Measurements from ENCODE around the gene XPC.

XPC gene

GRCh38 chr3:14143271-14144225, 34.9 kb downstream of the XPC start:
- H3K79me2 ChIP-seq (ENCODE audit: insufficient read depth, low read length): no peaks in the 10 kb centered on the region
- H3K27ac ChIP-seq (ENCODE audit: low read length): no peak overlapping the region
- ATAC-seq (ENCODE audit: insufficient read depth, low read depth) (no peak), DNase-seq (no peak)
- H2AFZ ChIP-seq (ENCODE audit: low read depth, low read length): no peak overlapping the region
- H3K4me3 ChIP-seq (ENCODE audit: low read depth in 1 of 2, low read length in 2 of 2): no peak overlapping the region
- H3K4me2 ChIP-seq (ENCODE audit: insufficient read depth, low read length): no peak overlapping the region
- H3K9ac ChIP-seq (ENCODE audit: low read depth, low read length): no peak overlapping the region
- H3K36me3 ChIP-seq (ENCODE audit: insufficient read depth, low read length): peaks cover 77% of the 10 kb centered on the region
- H4K20me1 ChIP-seq (ENCODE audit: insufficient read depth, low read length): peaks cover 7% of the 10 kb centered on the region
- H3K27me3 ChIP-seq (ENCODE audit: insufficient read depth, low read length, poor library complexity): no peaks in the 10 kb centered on the region
- TF ChIP-seq EZH2 (IDR thresholded peaks at IDR 0.05; ENCODE audit: borderline replicate concordance, low read depth, low read length, severe bottlenecking) (no peak), CTCF (IDR thresholded peaks at IDR 0.05; ENCODE audit: borderline replicate concordance, extremely low read depth, low read length, poor library complexity, severe bottlenecking) (no peak)
- H3K9me3 ChIP-seq (ENCODE audit: insufficient read depth, low read length, severe bottlenecking): no peaks in the 10 kb centered on the region
- H3K4me1 ChIP-seq (ENCODE audit: insufficient read depth, low read length): peaks cover 3% of the 10 kb centered on the region; the same call in 1 of the 2 replicates

GRCh38 chr3:14142567-14143270, 35.7 kb downstream of the XPC start:
- Histone ChIP-seq H3K36me3 (ENCODE audit: insufficient read depth, low read length) (peaks cover 77% of the 10 kb centered on the region), H3K27me3 (ENCODE audit: insufficient read depth, low read length, poor library complexity) (no peaks in the 10 kb centered on the region), H3K9me3 (ENCODE audit: insufficient read depth, low read length, severe bottlenecking) (no peaks in the 10 kb centered on the region), H3K4me1 (ENCODE audit: insufficient read depth, low read length) (peaks cover 3% of the 10 kb centered on the region; the same call in 1 of the 2 replicates), H3K4me2 (ENCODE audit: insufficient read depth, low read length) (no peak overlapping the region), H2AFZ (ENCODE audit: low read depth, low read length) (no peak overlapping the region), H3K9ac (ENCODE audit: low read depth, low read length) (no peak overlapping the region), H3K27ac (ENCODE audit: low read length) (no peak overlapping the region), H3K4me3 (ENCODE audit: low read depth in 1 of 2, low read length in 2 of 2) (no peak overlapping the region), H4K20me1 (ENCODE audit: insufficient read depth, low read length) (peaks cover 7% of the 10 kb centered on the region; the same call in 1 of the 2 replicates), H3K79me2 (ENCODE audit: insufficient read depth, low read length) (no peaks in the 10 kb centered on the region)
- ATAC-seq (ENCODE audit: insufficient read depth, low read depth) (no peak), DNase-seq (no peak)
- no peak for TF ChIP-seq CTCF (IDR thresholded peaks at IDR 0.05; ENCODE audit: borderline replicate concordance, extremely low read depth, low read length, poor library complexity, severe bottlenecking)
- no peak for TF ChIP-seq EZH2 (IDR thresholded peaks at IDR 0.05; ENCODE audit: borderline replicate concordance, low read depth, low read length, severe bottlenecking)

- H3K4me3 ChIP-seq (ENCODE audit: low read depth in 1 of 2, low read length in 2 of 2): no peak overlapping the region
- TF ChIP-seq CTCF (IDR thresholded peaks at IDR 0.05; ENCODE audit: borderline replicate concordance, extremely low read depth, low read length, poor library complexity, severe bottlenecking): no peak
- TF ChIP-seq EZH2 (IDR thresholded peaks at IDR 0.05; ENCODE audit: borderline replicate concordance, low read depth, low read length, severe bottlenecking): no peak
- H3K27me3 ChIP-seq (ENCODE audit: insufficient read depth, low read length, poor library complexity): no peaks in the 10 kb centered on the region
Measured at GRCh38 chr3:14141602-14142341, 36.6 kb downstream of the XPC start.

More at GRCh38 chr3:14141602-14142341, 36.6 kb downstream of the XPC start:
- Histone ChIP-seq H3K9ac (ENCODE audit: low read depth, low read length) (no peak overlapping the region), H4K20me1 (ENCODE audit: insufficient read depth, low read length) (peaks cover 8% of the 10 kb centered on the region; the same call in 1 of the 2 replicates), H3K4me2 (ENCODE audit: insufficient read depth, low read length) (no peak overlapping the region), H3K9me3 (ENCODE audit: insufficient read depth, low read length, severe bottlenecking) (no peaks in the 10 kb centered on the region), H3K4me1 (ENCODE audit: insufficient read depth, low read length) (peaks cover 3% of the 10 kb centered on the region; the same call in 1 of the 2 replicates), H3K79me2 (ENCODE audit: insufficient read depth, low read length) (no peaks in the 10 kb centered on the region), H3K27ac (ENCODE audit: low read length) (no peak overlapping the region), H2AFZ (ENCODE audit: low read depth, low read length) (no peak overlapping the region), H3K36me3 (ENCODE audit: insufficient read depth, low read length) (peaks cover 75% of the 10 kb centered on the region)
- DNase-seq (no peak), ATAC-seq (ENCODE audit: insufficient read depth, low read depth) (no peak)

All from DND-41 (cell line).